Spleen (tissue), 11 donors: ENCODE data around the gene SLC7A6. TPM values are rescaled to one million over a fixed set of nuclear protein-coding genes. Genes with fewer than 3 reads are reported as not detected.

Experiments used
- DNase-seq: peaks from one replicate; pipeline ENCODE4 v3.0.0-alpha.2; 2020
- H3K27ac ChIP-seq, 8 donors: fragments of 200-600 bp; sonication (generic) in 7 of 8; 1 replicate in 4 of 8; 2 replicates in 4 of 8; pipeline versions ENCODE4 v1.5.0 to v1.8.0; 2016 to 2021; ENCODE audit warnings: inconsistent platforms in 4 of 8, mild to moderate bottlenecking in 4 of 8, moderate library complexity in 1 of 8
- H3K27me3 ChIP-seq, 7 donors: fragments of 200-600 bp; sonication (generic) in 6 of 7; replicated peaks in 1 of 7; 1 replicate in 4 of 7; 2 replicates in 3 of 7; pipeline versions ENCODE4 v1.5.0 to v1.8.0; 2016 to 2021; ENCODE audit warnings: inconsistent platforms in 3 of 7, mild to moderate bottlenecking in 1 of 7
- H3K36me3 ChIP-seq, 6 donors: fragments of 200-600 bp; sonication (generic) in 5 of 6; 1 replicate in 4 of 6; 2 replicates in 2 of 6; pipeline versions ENCODE4 v1.5.0 to v1.8.0; 2016 to 2021; ENCODE audit warnings: inconsistent platforms in 2 of 6
- H3K4me1 ChIP-seq, 6 donors: fragments of 200-600 bp; sonication (generic) in 5 of 6; 1 replicate in 3 of 6; 2 replicates in 3 of 6; pipeline versions ENCODE4 v1.5.0 to v1.8.0; 2016 to 2021; ENCODE audit warnings: inconsistent platforms in 3 of 6
- H3K4me3 ChIP-seq, 8 donors: fragments of 200-600 bp; sonication (generic) in 7 of 8; 1 replicate in 4 of 8; 2 replicates in 4 of 8; pipeline versions ENCODE4 v1.5.0 to v1.8.0; 2016 to 2021; ENCODE audit warnings: inconsistent platforms in 4 of 8, mild to moderate bottlenecking in 4 of 8, moderate library complexity in 2 of 8
- H3K9me3 ChIP-seq, 8 donors: fragments of 200-600 bp; sonication (generic) in 7 of 8; 1 replicate in 4 of 8; 2 replicates in 4 of 8; pipeline versions ENCODE4 v1.5.0 to v1.8.0; 2016 to 2021; ENCODE audit warnings: inconsistent platforms in 4 of 8
- POLR2A ChIP-seq, 3 donors: fragments of 450-650 bp; IDR thresholded peaks; one replicate each; pipeline ENCODE4 v1.5.1; 2017; ENCODE audit warnings: antibody characterized with exemption in 3 of 3, mild to moderate bottlenecking in 1 of 3
- POLR2AphosphoS5 ChIP-seq, 3 donors: sonication (generic); formaldehyde crosslinking; IDR thresholded peaks; one replicate each; pipeline ENCODE4 v1.5.1; 2017; ENCODE audit warnings: antibody characterized with exemption in 3 of 3
- WGBS, 5 donors: extraction: QIAGEN DNeasy Blood & Tissue Kit in 3 of 5; methylation state at CpG; one replicate each; pipeline versions ENCODE4 v1.1.5 to v1.1.7; 2013 to 2018; 5-methylcytosine and 5-hydroxymethylcytosine counted together
- intact Hi-C: fragments of 100-400 bp; cut with DNase I; formaldehyde crosslinking; loops from one replicate; pipeline ENCODE4 v1.15.0; 2023; ENCODE audit warnings: low total_unique reads
- polyA plus RNA-seq, 3 donors: library from polyadenylated mRNA; stranded (reverse); fragments of 200-250 nt; gene quantifications; one replicate each; pipeline ENCODE4 v1.2.1, GENCODE V29; 2013
- total RNA-seq, 7 donors: library from RNA; depleted of rRNA in 3 of 7; stranded (reverse); fragments of >200 nt in 3 of 7; fragmentation: NEBNext Ultra II Directional in 4 of 7; extraction: Animal tissue kit (Norgen Biotek cat#: 25700) in 4 of 7; gene quantifications; one replicate each; pipeline versions ENCODE4 v1.1.0 to v1.2.1, GENCODE V29; 2016 to 2021
- TF ChIP-seq, protein P1 (sequence below), 11 experiments: fragments of 200-600 bp in 7 of 11; fragments of 450-650 bp in 4 of 11; sonication (generic) in 4 of 11; IDR thresholded peaks in 8 of 11; conservative IDR thresholded peaks in 3 of 11; 1 replicate in 7 of 11; 2 replicates in 4 of 11; pipeline versions ENCODE4 v1.4.0 to v1.8.0; 2016 to 2021; ENCODE audit warnings: antibody characterized with exemption in 11 of 11, inconsistent platforms in 4 of 11, mild to moderate bottlenecking in 1 of 11
- donor health status: healthy with polysubstance abuse.
- donor health status: DM: no; HTN: no; CAD: no; lungs with moderate emphysema.
- donor health status: DM: no; HTN: no; CAD: no.
- donor health status: Bipolar disorder and iron deficiency.
- donor health status: healthy.
- donor health status: DM: no; HTN: no; CAD: no.
- donor health status: DM: yes; HTN: yes; CAD: no.

The SLC7A6 gene
- total and polyA plus RNA-seq, 10 donors: 9.8 to 62.8 (median 46.1) TPM

DNA sequence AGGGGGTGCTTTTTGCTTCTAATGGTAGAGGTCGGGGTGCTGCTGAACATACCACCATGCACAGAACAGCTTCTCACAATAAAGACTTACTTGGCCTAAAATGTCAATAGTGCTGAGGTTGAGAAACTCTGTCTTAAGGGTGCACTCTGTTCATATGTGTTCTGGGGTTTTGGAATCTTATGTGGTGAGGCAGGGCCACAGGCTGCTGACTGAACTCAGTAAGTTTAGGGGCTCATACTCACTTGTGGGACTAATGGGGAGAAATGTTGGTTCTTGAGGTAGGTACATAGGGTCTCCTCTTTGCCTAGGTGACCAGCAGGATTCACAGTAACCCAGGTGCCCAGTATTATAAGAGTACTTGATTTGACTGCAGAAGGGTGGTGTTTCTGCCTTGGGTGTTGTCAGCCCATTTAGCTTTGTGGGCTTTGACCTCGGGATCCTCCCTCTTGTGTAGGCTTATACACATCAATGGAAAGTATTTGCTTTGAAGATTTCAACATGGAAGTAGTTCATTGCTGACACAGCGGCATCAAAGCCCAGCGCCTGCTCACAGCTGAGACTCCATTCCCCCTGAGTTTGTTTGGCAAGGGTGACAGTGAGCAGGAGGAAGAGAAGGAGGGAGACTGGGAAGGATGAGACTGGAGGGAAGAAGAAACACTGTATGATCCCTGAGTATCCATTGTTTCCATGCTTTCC, 17.2 kb downstream of the SLC7A6 start:
- Histone ChIP-seq H3K9me3 (no peaks in the 10 kb centered on the region), H3K4me3 (no peak overlapping the region), H3K4me1 (peaks cover 36 to 88% (median 48%) of the 10 kb centered on the region in 6 donors), H3K36me3 (peaks cover 0 to 58% (median 4%) of the 10 kb centered on the region in 6 donors), H3K27ac (peak overlapping the region in 3 of 8 donors; percentile 23 to 84 (median 37)), H3K27me3 (no peaks in the 10 kb centered on the region)
- TF ChIP-seq POLR2AphosphoS5 (IDR thresholded peaks at IDR 0.05): no peak
- no peak for TF ChIP-seq POLR2A (IDR thresholded peaks at IDR 0.05)
- TF ChIP-seq, protein P1, sequence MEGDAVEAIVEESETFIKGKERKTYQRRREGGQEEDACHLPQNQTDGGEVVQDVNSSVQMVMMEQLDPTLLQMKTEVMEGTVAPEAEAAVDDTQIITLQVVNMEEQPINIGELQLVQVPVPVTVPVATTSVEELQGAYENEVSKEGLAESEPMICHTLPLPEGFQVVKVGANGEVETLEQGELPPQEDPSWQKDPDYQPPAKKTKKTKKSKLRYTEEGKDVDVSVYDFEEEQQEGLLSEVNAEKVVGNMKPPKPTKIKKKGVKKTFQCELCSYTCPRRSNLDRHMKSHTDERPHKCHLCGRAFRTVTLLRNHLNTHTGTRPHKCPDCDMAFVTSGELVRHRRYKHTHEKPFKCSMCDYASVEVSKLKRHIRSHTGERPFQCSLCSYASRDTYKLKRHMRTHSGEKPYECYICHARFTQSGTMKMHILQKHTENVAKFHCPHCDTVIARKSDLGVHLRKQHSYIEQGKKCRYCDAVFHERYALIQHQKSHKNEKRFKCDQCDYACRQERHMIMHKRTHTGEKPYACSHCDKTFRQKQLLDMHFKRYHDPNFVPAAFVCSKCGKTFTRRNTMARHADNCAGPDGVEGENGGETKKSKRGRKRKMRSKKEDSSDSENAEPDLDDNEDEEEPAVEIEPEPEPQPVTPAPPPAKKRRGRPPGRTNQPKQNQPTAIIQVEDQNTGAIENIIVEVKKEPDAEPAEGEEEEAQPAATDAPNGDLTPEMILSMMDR (IDR thresholded peaks at IDR 0.05 in 8 of 11, conservative IDR thresholded peaks at IDR 0.05 in 3 of 11): no peak
- no peak for DNase-seq
- intact Hi-C loops: no loop called here
- WGBS, 5 donors: 65 to 79% (median 74%) methylated on average over 4 of the region's 4 CpGs

DNA sequence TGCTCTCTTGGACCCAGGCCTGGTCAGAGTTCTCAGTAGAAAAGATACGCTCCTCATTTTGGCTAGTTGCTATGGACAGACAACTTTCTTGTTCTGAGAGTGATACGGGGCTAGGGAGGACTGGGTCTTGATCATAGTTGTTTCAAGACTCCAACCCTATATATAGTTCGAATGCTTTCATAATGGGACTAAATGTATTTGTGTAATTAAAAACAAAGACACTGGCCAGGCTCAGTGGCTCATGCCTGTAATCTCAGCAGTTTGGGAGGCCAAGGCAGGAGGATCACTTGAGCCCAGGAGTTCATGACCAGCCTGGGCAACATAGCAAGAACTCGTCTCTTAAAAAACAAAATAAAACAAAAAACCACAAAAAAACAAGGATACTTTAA, 17.7 kb downstream of the SLC7A6 start:
- no peak overlapping the region for H3K4me3 ChIP-seq
- H3K4me1 ChIP-seq: peaks cover 40 to 88% (median 50%) of the 10 kb centered on the region in 6 donors
- TF ChIP-seq, protein P1 (IDR thresholded peaks at IDR 0.05 in 8 of 11, conservative IDR thresholded peaks at IDR 0.05 in 3 of 11): no peak
- no peak for TF ChIP-seq POLR2A (IDR thresholded peaks at IDR 0.05)
- TF ChIP-seq POLR2AphosphoS5 (IDR thresholded peaks at IDR 0.05): no peak
- no peaks in the 10 kb centered on the region for H3K27me3 ChIP-seq
- H3K27ac ChIP-seq: peak overlapping the region in 3 of 8 donors; percentile 23 to 84 (median 37)
- no peak for DNase-seq
- intact Hi-C loops: no loop called here
- H3K9me3 ChIP-seq: no peaks in the 10 kb centered on the region
- peaks cover 0 to 54% (median 4%) of the 10 kb centered on the region in 6 donors for H3K36me3 ChIP-seq
- 79 to 94% (median 89%) methylated on average over 4 of the region's 4 CpGs for WGBS, 5 donors

DNA sequence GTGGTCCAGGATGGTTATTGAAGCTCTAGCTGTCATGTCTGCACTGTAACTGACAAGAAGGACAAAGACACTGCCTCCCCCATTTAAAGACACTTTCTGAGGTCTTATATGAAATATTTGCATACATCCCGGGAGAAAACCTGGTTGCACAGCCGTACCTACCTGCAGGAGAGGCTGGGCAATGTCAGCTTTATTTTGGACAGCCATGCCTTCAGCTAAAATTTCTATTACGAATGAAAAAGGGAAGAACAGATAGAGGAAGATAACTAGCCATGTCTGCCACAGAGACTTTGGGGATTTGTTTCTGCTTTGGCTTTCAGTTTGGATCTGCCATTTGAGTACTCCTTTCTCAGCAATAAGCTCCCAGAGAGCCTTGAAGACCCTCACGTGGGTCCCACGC, 19.0 kb downstream of the SLC7A6 start:
- peaks cover 53 to 93% (median 63%) of the 10 kb centered on the region in 6 donors for H3K4me1 ChIP-seq

GRCh38 chr16:68283801-68284598, 19.7 kb downstream of the SLC7A6 start:
- no peaks in the 10 kb centered on the region for H3K27me3 ChIP-seq
- peaks cover 0 to 55% (median 4%) of the 10 kb centered on the region in 6 donors for H3K36me3 ChIP-seq
- H3K27ac ChIP-seq: peak overlapping the region; percentile 64 to 92 (median 82)
- peaks cover 58 to 99% (median 69%) of the 10 kb centered on the region in 6 donors for H3K4me1 ChIP-seq
- no peak for DNase-seq
- H3K4me3 ChIP-seq: peak overlapping the region in 2 of 8 donors; percentile 4 to 52
- no peaks in the 10 kb centered on the region for H3K9me3 ChIP-seq
- 31 to 52% (median 45%) methylated on average over 9 of the region's 9 CpGs for WGBS, 5 donors
- intact Hi-C loops: no loop called here
- no peak for TF ChIP-seq POLR2A (IDR thresholded peaks at IDR 0.05)
- TF ChIP-seq POLR2AphosphoS5 (IDR thresholded peaks at IDR 0.05): no peak
- TF ChIP-seq, protein P1 (IDR thresholded peaks at IDR 0.05 in 8 of 11, conservative IDR thresholded peaks at IDR 0.05 in 3 of 11): no peak

More for the DNA sequence above, 19.0 kb downstream of the SLC7A6 start:
- no peaks in the 10 kb centered on the region for H3K27me3 ChIP-seq
- H3K36me3 ChIP-seq: peaks cover 0 to 55% (median 4%) of the 10 kb centered on the region in 6 donors
- TF ChIP-seq POLR2A (IDR thresholded peaks at IDR 0.05) (no peak), POLR2AphosphoS5 (IDR thresholded peaks at IDR 0.05) (peak in 1 of 3 donors; percentile 2)
- no peak for DNase-seq
- intact Hi-C loops: no loop called here
- WGBS, 5 donors: 43 to 53% (median 46%) methylated on average over 5 of the region's 5 CpGs
- peak overlapping the region; percentile 64 to 92 (median 82) for H3K27ac ChIP-seq
- no peaks in the 10 kb centered on the region for H3K9me3 ChIP-seq
- H3K4me3 ChIP-seq: peak overlapping the region in 1 of 8 donors; percentile 52
